GM18499 (cell line): ENCODE data around the gene SYT6.

ENCODE experiments used
- ATAC-seq: cut with Tn5 transposase; IDR thresholded peaks from one replicate; pipeline ENCODE4 v1.9.1; 2021; ENCODE audit warnings: moderate number of reproducible peaks; ENCODE audit not compliant: insufficient read depth, unreplicated experiment

SYT6 gene

DNA sequence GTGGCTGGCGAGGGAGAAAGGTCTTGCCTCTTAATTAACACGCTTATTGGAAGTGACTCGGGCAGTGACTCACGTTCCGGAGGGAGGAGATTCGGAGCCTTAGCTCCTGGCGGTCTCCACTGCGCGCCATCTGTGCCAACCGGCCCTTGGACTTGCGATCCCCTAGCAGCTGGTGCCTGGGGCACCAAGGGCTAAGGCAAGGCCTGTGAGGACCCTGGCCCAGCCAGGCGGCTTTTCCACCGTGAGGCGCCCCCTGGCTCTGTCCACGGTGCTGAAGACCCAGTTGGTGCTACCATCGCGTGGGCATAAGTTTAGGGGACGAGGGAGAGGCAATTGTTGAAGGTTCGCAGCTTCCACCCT, 1.3 kb upstream of the SYT6 start:
- ATAC-seq: no peak

DNA sequence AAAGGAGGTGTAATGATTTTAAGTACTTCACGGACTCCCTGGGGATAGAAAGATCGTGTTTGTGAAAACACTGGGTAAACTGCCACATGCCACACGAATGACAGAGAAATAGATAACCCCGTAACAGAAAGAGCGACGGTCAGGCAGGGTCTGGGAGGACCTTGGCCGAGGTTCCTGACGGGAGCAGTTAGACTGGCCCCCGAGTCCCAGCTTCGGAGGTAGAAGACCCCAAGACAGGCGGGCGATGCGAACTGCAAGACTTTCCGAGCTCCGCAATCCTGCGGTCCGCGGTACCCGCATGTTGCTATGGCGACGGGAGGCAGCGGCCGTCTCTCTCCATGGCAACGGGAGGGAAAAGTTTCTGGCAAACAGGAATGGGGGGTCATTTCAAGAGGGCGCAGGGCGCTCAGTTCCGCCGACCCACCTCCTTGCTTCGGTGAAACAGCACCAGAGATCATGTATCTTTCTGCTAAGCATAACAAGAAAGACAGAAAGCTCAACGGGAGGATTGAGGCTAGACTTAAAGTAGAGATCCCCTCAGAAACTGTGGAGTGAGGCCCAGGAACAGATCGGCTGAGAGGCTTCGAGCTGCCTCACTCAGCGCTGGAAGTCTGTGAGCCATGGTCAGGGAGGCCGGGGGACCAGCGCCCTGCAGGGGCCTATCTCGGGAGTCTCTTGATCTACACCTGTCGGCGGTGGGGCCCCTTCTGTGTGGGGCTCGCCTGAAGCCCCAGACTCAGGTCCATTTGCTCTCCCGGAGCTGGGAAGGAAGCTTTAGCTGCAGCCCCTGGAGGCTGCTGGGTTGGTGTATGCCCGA, 685 bp upstream of the SYT6 start:
- ATAC-seq: no peak

DNA sequence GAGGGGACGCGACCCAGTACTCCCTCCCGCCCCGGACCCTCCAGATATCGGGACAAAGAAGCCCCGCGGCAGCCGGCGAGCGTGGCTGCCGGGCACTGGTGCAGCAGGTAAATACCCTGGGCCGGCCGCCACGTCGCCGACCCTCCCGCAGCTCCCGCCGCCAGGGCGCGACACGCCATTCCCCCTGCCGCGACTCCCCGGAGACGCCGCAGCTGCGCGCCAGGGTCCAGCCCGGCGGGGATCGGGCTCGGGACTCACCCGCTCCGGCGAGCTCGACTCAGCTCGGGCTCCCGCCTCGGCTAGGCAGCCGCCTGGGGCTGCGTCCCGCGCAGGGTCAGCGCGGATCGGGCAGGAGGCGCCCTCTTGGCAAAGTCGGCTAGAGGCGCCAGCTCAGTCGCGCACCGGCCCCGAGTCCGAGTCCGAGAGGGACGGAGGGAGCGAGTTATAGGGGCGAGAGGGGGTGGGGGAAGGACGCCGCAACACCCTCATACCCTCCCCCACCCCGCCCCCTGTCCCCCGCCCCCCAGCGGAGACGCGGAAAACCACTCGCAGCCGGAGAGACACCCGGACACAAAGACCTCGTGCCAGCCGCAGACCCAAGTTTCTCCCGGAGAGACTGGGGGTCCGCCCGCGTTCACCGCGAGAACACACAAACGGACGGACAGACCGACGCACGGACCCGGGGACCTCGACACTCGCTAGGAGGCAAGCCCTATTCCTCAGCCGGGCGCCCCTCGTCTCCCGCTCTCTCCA, 985 bp downstream of the SYT6 start:
- no peak for ATAC-seq

DNA sequence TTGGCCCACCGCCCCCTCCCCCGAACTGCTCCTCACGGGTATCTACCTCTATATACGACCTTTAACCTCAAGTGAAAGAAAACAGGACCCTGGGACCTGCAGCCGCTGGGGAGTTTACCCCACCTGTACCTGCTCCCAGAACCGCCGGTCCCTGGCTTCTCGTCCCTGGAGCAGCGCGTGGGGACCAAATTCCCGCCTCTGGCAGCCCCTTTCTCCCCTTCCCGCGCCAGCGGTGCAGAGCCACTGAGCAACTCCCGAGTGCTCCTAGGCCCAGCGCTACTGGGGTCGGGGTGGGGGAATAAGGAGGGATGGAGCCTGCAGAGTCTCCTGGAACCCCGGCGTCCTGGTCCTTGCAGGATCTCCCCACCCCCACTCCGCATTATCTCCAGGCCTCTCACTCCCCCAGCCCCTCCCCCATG, 1.6 kb downstream of the SYT6 start:
- no peak for ATAC-seq

DNA sequence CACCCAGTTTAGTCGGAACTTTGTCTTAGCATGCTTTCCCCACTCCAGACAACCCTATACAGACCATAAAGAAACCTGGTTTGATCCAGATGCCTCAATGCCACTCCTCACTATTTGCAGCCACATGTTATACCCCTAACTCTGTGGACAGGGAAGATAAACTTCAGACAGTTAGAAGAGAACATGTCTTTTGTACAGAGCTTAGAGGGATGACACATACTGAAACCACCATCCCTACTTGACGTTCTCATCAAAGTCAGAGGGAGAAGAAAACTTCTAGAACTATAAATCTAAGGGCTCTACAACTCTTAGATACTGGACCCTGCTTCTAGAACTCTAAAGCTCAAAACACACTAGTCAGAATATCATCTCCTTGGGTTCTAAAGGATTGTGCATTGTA, 3.7 kb downstream of the SYT6 start:
- ATAC-seq: no peak

DNA sequence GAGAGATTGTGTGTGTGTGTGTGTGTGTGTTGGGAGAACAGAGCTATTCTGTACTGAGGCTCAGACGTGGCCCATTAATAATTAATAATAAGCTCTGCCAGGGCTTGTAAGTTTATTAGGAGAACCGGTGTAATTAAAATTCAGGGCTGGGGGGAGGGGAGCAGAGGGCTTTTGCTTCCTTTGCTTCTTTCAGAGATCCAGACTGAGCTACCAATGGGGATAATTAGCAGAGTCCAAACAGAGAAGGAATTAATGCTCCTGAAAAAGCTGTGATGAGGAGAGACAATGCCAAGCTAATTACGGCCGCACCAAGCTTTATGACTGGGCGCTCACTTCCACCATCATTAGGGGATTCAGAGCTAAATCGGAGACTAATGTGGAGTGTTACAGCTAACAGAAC, 4.5 kb downstream of the SYT6 start:
- no peak for ATAC-seq

DNA sequence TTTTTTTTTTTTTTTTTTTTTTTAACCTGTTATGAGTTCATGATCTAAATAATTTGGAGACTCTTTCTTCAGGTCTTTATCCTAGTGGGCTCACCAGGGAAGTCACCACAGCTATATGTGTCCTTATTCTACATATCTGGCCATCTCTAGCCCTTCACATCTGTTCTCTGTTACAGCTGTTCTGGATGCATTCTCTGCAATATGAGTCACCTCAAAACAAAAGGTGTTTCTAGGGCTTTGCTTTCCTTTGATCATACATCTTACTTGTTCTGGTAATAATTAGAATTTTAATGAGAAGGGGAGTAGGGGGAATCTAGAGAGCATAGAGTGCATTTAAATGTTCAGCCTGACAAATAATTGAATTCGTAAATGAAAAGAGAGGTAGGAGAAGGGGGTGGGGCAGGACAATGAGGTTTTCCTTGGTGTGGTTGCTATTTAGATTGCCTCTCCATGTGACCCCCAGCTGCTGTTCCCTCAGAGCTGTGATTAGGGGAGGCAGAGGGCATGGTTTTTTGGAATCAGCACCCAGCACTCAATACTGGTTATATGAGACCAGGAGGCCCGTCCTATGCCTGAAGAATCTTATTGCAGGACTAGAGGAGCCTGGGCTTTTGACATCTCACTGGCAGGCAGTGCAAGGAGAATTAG, 8.0 kb downstream of the SYT6 start:
- ATAC-seq: no peak

DNA sequence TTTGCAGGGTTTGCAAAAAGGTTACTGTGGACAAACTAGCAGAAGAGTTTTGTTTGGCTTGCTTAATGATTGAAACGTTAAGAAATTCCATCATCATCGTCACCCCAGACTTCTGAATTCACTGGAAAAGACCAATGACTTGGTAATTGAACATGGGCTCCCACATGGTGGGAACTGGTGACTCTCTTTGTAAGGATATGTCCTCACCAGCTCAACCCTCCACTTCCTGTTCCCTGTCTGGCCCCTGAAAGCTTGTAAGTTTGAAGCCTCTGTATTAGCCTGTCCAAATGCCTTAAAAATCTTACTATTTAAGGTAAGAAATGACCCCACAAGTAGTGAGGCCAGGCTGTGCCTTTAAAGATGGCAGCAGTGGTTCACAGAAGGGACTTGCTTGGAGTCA, 9.7 kb downstream of the SYT6 start:
- no peak for ATAC-seq

DNA sequence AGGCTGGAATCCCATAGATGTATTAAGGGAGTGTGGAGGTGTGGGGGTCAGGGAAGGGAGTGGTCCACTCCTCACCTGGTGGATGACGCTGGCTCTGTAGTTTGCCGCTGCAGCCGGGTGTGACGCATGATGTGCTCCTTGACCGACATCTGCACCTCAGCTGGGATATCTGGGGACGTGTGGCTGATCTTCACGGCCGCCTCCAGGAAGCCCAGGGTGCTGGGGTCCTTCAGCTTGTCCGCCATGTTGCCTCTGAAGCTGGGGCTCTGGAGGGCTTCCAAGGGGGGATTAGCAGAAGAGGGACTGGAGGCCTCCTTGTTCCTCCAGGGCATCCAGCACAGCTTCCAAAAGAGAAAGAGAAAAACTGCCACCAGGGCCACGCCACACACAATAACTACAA, 14.1 kb downstream of the SYT6 start:
- ATAC-seq: no peak

DNA sequence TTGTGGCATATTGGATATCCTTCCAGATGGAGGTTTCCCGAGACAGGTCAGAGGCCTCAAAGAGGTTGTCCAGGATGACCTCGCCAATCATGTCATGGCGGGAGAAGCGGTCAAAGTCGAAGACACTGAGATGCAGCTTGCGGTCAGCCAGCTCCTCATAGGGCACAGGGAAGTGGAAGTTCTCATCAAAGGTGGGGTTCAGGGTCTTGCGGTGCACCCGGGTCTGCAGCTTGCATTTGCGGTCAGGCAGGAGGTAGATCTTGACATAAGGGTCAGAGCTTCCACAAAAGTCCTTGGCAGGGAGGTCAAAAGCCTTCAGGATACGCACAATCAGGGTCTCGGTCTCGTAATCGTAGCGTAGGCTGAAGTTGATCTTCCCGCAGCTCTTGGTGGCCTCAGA, 16.2 kb downstream of the SYT6 start:
- ATAC-seq: no peak

DNA sequence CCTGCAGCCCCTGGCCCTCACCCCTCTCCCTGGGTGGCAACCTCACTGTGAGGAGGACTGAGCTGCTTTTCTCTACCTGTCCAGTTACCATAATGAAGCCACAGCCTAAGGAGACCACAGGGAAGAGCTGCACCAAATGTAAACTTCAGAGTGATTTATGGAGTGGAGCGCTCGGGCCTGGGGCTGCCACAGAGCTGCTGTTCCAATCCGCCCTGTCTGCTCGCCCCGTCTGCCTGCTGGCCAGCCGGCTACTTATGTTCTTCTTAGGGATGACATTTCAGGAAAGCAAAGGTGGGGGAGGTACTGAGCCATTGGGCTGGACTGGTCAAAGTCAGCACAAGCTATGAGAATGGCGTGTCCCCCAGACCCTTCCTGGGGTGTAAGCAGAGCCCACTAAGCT, 17.9 kb downstream of the SYT6 start:
- no peak for ATAC-seq

DNA sequence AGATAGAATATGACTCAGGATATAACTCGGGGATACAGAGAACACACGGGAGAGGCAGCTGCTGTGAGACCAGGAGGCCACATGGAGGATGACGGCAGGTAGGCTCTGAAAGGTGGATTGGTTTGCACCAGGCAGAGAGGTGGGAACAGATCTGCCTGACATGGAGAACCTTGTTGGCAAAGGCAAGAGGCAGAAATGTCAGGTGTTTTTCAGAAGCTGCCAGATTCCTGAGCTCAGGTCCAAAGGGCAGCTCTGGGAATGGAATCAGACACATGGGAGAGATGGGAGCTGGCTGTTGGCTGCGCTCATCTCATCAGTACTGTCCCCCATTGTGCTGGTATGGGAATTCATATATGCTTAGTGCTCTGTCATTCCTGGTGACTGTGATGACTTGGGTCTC, 19.2 kb downstream of the SYT6 start:
- no peak for ATAC-seq

DNA sequence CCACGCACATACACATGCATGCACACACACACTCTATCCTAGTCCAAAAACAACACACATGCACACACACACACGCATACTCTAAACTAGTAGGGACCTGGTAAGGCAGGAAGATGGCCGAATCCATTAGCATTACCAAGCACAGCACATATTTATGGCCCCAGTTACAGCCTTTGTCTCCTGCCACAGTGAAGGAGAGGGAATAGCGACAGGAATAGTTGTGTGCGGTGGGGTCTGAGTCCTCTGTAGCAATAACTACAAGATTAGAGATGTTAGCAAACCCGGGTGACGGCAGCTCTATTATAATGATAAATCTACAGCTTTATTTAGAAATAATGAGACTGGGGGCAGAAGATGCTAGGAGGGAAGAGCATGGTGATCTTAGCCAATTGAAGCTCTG, 20.5 kb downstream of the SYT6 start:
- no peak for ATAC-seq

DNA sequence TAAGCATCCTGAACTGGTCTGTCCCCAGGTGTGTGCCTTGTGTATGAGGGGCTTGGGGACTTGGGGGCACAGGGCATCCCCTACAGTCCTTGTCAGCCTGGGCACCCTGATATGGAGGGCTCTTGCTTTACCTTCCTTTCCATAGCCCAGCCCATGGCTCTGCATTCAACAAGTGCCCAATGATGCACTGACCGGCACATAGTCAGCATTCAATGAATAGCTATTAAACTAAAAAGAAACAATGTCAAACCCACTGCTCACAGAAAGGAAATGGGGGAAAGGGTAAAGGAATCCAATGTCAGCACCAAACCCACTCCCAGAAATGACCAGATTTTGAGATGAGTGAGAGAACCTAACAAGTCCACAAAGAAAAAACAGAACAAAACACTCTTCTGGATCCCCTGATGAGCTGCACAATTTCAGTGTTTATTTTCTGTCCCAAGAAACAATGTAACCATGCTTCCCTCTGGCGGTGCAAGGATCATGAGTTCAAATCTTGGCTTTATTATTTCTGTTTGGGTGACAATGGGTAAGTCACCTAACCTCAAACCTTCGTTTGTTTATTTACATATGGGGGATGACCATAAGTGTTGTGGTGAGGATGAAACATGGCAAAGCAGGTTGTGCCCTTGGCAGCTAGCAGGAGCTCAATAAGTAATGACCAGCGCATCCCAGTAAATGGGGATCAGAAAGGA, 22.0 kb downstream of the SYT6 start:
- no peak for ATAC-seq

DNA sequence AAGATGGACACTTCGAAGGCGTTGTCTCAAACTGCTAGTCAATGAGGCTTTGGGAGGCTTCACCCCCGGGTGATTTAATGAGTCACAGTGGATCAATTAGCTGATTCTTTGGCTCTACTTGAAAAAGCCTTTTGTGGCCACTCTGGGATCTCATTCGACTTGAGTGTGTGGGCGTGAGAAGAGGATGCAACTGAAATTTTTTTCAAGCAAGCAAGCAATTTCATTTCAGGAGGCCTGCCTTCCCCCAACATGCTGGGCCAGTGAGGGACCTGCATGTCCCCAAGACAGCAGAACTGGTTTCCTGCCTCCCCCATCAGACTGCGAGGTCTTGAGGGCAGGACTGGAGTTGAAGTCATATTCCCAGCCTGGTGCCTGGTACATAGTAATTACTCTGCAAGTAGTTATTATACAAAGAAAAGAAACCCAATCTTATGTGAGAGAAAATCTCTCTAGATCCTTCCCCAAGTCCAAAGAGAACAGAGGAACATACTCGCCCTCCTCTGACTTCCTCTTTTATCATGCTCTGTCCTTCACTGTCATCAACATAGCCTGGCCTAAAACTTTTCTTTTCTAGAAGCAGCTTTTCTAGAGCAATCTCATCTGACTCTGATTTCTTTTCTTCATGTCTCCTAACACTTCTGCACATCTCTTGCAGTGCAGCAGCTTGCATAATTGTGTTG, 22.7 kb downstream of the SYT6 start:
- ATAC-seq: no peak

DNA sequence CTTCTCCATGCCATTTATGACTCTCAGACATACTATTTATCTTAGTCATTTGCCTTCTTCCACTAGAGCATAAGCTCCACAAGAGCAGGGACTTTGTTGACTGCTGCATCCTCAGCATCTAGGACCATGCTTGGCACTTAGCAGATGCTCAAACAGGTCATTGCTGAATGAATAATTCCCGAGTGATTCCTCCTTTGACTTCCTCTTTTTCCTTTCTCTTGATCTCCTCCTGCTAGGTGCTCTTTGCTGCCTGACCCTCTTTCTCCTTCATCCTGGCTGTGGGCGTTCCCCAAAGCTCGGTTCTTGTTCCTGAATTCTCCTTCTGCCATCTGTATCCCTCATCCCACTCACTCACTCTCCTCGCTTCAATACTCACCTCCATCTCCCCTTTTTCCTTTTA, 23.5 kb downstream of the SYT6 start:
- ATAC-seq: no peak

DNA sequence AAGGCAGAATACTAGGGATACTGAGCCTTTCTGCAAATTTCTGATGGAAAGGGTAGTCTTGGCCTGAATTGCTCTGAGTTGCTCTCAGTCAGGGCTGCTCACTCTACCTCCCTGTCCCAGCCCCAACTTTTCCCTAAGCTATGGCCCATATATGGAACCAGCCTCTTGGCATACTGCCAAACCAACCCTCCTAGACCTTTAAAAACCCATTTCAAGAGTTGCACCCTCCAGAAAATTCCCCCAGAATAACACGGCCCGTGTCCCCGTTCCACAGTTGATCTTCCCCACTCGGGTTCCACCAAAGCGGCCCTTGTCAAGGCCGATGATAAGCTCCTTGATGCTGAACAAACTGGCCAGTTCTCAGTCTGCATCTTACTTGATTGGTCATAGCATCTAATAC, 25.4 kb downstream of the SYT6 start:
- no peak for ATAC-seq

DNA sequence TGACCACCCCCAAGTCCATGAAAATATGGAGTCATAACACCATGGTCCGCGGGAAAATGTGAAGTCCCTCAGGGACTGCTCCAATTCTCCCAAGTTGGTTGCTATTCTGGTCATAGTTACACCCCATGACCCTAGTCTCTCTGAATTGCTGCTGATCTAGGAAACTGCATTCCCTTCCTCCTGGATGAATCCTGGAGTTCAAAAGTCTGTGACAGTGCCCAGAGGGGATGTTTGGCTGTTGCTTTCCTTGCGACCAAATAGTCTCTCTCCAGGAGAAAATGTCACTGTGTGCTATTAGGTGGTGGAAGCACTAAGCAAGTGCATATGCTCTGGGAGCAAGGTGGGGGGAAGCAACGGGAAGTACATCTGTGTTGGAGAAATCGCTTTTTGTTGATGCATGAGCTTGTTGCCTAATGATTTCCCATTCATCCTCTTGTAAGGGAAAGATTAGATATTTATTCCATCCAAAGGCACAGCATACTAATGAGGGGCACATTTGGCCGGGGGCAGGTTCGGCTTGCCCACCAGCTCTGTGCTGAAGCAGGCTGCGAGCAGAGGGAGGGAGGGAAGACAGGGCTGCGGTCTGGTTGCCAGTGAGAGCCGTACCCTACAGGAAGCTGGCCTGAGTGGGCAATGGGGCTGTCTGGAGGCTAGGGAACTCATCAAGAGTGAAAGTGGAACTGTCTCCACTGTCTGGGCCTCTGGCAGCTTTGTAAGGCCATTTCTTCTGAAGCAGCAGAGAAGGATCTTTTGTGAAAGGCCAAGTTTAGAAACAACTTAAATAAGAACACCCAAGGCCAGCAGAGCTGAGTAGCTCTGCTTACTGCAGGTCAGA, 27.2 kb downstream of the SYT6 start:
- ATAC-seq: no peak

DNA sequence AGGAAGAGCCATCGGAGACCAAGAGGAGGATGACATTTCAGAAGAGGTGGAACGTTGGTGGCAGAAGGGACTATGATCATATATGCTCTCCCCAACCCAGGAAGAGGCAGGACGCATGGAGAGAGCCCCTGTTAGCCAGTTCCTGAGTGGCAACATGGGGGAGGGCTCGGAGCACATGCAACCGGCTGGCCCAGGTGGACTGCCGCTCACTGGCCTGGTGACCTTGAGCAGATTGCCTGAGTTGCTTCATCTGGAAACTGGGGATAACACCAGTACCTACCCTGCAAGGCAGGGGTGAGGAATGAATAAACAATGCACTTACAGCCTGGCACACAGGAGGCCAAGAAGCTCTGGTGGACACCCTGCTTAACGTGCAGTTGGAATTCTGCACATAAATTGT, 29.0 kb downstream of the SYT6 start:
- no peak for ATAC-seq
